Occipital lobe (tissue), 2 donors: Measurements from ENCODE around the gene TOMM5. TPM values are rescaled to one million over a fixed set of nuclear protein-coding genes. Genes with fewer than 3 reads are reported as not detected.
A peak's percentile ranks its signal among the peaks of the same experiment; 100 is the strongest.
"Not testable (repeated sequence)": the region's sequence is repeated elsewhere in the genome, so short reads cannot be mapped to it uniquely, and the experiment has no call there.

Source experiments
- DNase-seq: peaks from one replicate; lab custom pipeline; 2025; lab: John Stamatoyannopoulos, UW
- total RNA-seq: library from RNA; depleted of rRNA; stranded (reverse); fragments of >200 nt; gene quantifications from one replicate; pipeline ENCODE4 v1.2.3, GENCODE V29; 2014

Gene TOMM5
- total RNA-seq, 1 donor from 2014 or later, result 59.1 TPM

- no peak for DNase-seq
Measured at GRCh38 chr9:37611961-37612360, 19.6 kb upstream of the TOMM5 start.

GRCh38 chr9:37611014-37611413 is 18.6 kb upstream of the TOMM5 start:
- DNase-seq, result no peak

- DNase-seq, result no peak
Measured at GRCh38 chr9:37609735-37610397, 17.5 kb upstream of the TOMM5 start.

GRCh38 chr9:37608250-37608649 is 15.9 kb upstream of the TOMM5 start:
- DNase-seq, result no peak

GRCh38 chr9:37604296-37604695 is 11.9 kb upstream of the TOMM5 start:
- DNase-seq, result no peak

GRCh38 chr9:37602817-37603216 is 10.4 kb upstream of the TOMM5 start:
- no peak for DNase-seq

- DNase-seq, result not testable (repeated sequence)
Measured at GRCh38 chr9:37602061-37602460, 9.7 kb upstream of the TOMM5 start.

GRCh38 chr9:37596504-37596903 is 4.1 kb upstream of the TOMM5 start:
- no peak for DNase-seq

- no peak for DNase-seq
Measured at GRCh38 chr9:37593883-37594448, 1.6 kb upstream of the TOMM5 start.

GRCh38 chr9:37587521-37587920 is 4.9 kb downstream of the TOMM5 start:
- DNase-seq, result no peak

- no peak for DNase-seq
Measured at GRCh38 chr9:37583522-37584121, 8.8 kb downstream of the TOMM5 start.

GRCh38 chr9:37582548-37583157 is 9.7 kb downstream of the TOMM5 start:
- no peak for DNase-seq

GRCh38 chr9:37575921-37576721 is 16.3 kb downstream of the TOMM5 start, which contains the start of gene FBXO10:
Gene FBXO10, minus strand, starts transcription at chr9:37576380. Its CDS starts 34,612 bp downstream, at chr9:37541768.
- DNase-seq, result peak; percentile 77

GRCh38 chr9:37575511-37575914 is 16.9 kb downstream of the TOMM5 start:
- no peak for DNase-seq

GRCh38 chr9:37575001-37575400 is 17.4 kb downstream of the TOMM5 start:
- DNase-seq, result no peak

- peak; percentile 6 for DNase-seq
Measured at GRCh38 chr9:37574241-37574721, 18.1 kb downstream of the TOMM5 start.

GRCh38 chr9:37571282-37571681 is 21.1 kb downstream of the TOMM5 start:
- no peak for DNase-seq

- no peak for DNase-seq
Measured at GRCh38 chr9:37566716-37567115, 25.7 kb downstream of the TOMM5 start.

GRCh38 chr9:37565661-37566618 is 26.5 kb downstream of the TOMM5 start:
- no peak for DNase-seq

GRCh38 chr9:37564916-37565315 is 27.5 kb downstream of the TOMM5 start:
- DNase-seq, result no peak
